ENCODE measurements around the gene RRP1B. TPM values are rescaled to one million over a fixed set of nuclear protein-coding genes. Genes with fewer than 3 reads are reported as not detected.
"Not testable (repeated sequence)": the region's sequence is repeated elsewhere in the genome, so short reads cannot be mapped to it uniquely, and the experiment has no call there.

The RRP1B gene
- 34.6 to 35.3 TPM (median 35.2 TPM) in 3 replicates for total RNA-seq

GRCh38 chr21:43659136-43660000, at the start of gene RRP1B, which contains the start of gene HSF2BP:
TSS of gene RRP1B (plus strand) at chr21:43659560. CDS start at chr21:43659665, 105 bp downstream.
TSS of gene HSF2BP (minus strand) at chr21:43659488. CDS start at chr21:43658096, 1,392 bp downstream.
- TF ChIP-seq CTCF (IDR thresholded peaks at IDR 0.05; ENCODE audit: unreplicated experiment): no peak
- no peaks in the 10 kb centered on the region for H3K27me3 Mint-ChIP-seq (ENCODE audit: low read depth)
- peak within 1 kb of the TSS; percentile 96 for H3K27ac Mint-ChIP-seq
- peak; percentile 72 to 86 for DNase-seq (ENCODE audit: low spot score in 2 of 2, unreplicated experiment in 2 of 2)
- H3K36me3 Mint-ChIP-seq: peaks cover 5% of the 10 kb centered on the region
- no peaks in the 10 kb centered on the region for H3K9me3 Mint-ChIP-seq
- H3K4me3 Mint-ChIP-seq: peak within 1 kb of the TSS; percentile 83
- peaks cover 24% of the 10 kb centered on the region for H3K4me1 Mint-ChIP-seq

GRCh38 chr21:43611598-43612369, 47.6 kb upstream of the RRP1B start:
- Mint-ChIP-seq H3K36me3 (peaks cover 10% of the 10 kb centered on the region), H3K27me3 (ENCODE audit: low read depth) (no peaks in the 10 kb centered on the region), H3K27ac (peak overlapping the region; percentile 85), H3K4me3 (no peak overlapping the region), H3K4me1 (peaks cover 21% of the 10 kb centered on the region), H3K9me3 (peaks cover 12% of the 10 kb centered on the region)
- DNase-seq (ENCODE audit: low spot score in 2 of 2, unreplicated experiment in 2 of 2): peak; percentile 36 to 67
- peak; percentile 29 for TF ChIP-seq CTCF (IDR thresholded peaks at IDR 0.05; ENCODE audit: unreplicated experiment)

GRCh38 chr21:43613755-43614638, 45.4 kb upstream of the RRP1B start:
- Mint-ChIP-seq H3K4me3 (no peak overlapping the region), H3K36me3 (no peaks in the 10 kb centered on the region)
- no peak for DNase-seq (ENCODE audit: low spot score in 2 of 2, unreplicated experiment in 2 of 2)

GRCh38 chr21:43614839-43615238, 44.5 kb upstream of the RRP1B start:
- Mint-ChIP-seq H3K4me3 (no peak overlapping the region), H3K27me3 (ENCODE audit: low read depth) (no peaks in the 10 kb centered on the region), H3K27ac (no peak overlapping the region), H3K36me3 (peaks cover 6% of the 10 kb centered on the region), H3K4me1 (peaks cover 15% of the 10 kb centered on the region), H3K9me3 (peaks cover 1% of the 10 kb centered on the region)
- DNase-seq (ENCODE audit: low spot score in 2 of 2, unreplicated experiment in 2 of 2): no peak
- TF ChIP-seq CTCF (IDR thresholded peaks at IDR 0.05; ENCODE audit: unreplicated experiment): no peak

More at GRCh38 chr21:43613755-43614638, 45.4 kb upstream of the RRP1B start:
- no peaks in the 10 kb centered on the region for H3K9me3 Mint-ChIP-seq
- no peaks in the 10 kb centered on the region for H3K27me3 Mint-ChIP-seq (ENCODE audit: low read depth)
- H3K4me1 Mint-ChIP-seq: peaks cover 21% of the 10 kb centered on the region
- H3K27ac Mint-ChIP-seq: no peak overlapping the region
- no peak for TF ChIP-seq CTCF (IDR thresholded peaks at IDR 0.05; ENCODE audit: unreplicated experiment)

GRCh38 chr21:43616861-43617260, 42.5 kb upstream of the RRP1B start:
- DNase-seq (ENCODE audit: low spot score in 2 of 2, unreplicated experiment in 2 of 2); H3K4me3 Mint-ChIP-seq; H3K4me1 Mint-ChIP-seq; H3K27me3 Mint-ChIP-seq (ENCODE audit: low read depth); H3K27ac Mint-ChIP-seq: not testable (repeated sequence)
- Mint-ChIP-seq H3K9me3 (peaks cover 11% of the 10 kb centered on the region), H3K36me3 (peaks cover 21% of the 10 kb centered on the region)

Measured in mesothelial cell of epicardium (in vitro differentiated cells).